Activated B cell treated with CpG ODN at 0.5 μM for 24 hours (primary cell): Measurements from ENCODE around the gene KIFC1. TPM values are rescaled to one million over a fixed set of nuclear protein-coding genes. Genes with fewer than 3 reads are reported as not detected.
"Not testable (repeated sequence)": the region's sequence is repeated elsewhere in the genome, so short reads cannot be mapped to it uniquely, and the experiment has no call there.

Experiments used
- ATAC-seq: fragments of 200-7000 bp; cut with Tn5 transposase; one replicate; pipeline ENCODE4 v1.10.0; 2021; ENCODE audit warnings: low read depth, mild to moderate bottlenecking, moderate library complexity
- CTCF ChIA-PET: fragments of 350-600 bp; sonication (Branson Sonifier 250); formaldehyde crosslinking; loops from one replicate; lab custom pipeline; 2021; ENCODE audit warnings: antibody characterized with exemption; lab: Charles Lee
- POLR2A ChIA-PET: fragments of 350-600 bp; sonication (Branson Sonifier 250); formaldehyde crosslinking; loops from one replicate; lab custom pipeline; 2021; ENCODE audit warnings: antibody characterized with exemption; lab: Charles Lee
- DNase-seq: peaks from one replicate; pipeline ENCODE4 v3.0.0; 2022
- H3K27ac Mint-ChIP-seq: one replicate; pipeline ENCODE4 v1.8.0; 2020; ENCODE audit warnings: mixed read lengths
- H3K27me3 Mint-ChIP-seq: one replicate; pipeline ENCODE4 v1.8.0; 2021; ENCODE audit warnings: mixed read lengths
- H3K36me3 Mint-ChIP-seq: one replicate; pipeline ENCODE4 v1.8.0; 2021; ENCODE audit warnings: low read depth, mixed read lengths
- H3K4me1 Mint-ChIP-seq: one replicate; pipeline ENCODE4 v1.8.0; 2021; ENCODE audit warnings: mixed read lengths
- H3K4me3 Mint-ChIP-seq: one replicate; pipeline ENCODE4 v1.8.0; 2020; ENCODE audit warnings: mild to moderate bottlenecking, mixed read lengths
- H3K9me3 Mint-ChIP-seq: one replicate; pipeline ENCODE4 v1.8.0; 2020; ENCODE audit warnings: mixed read lengths
- CTCF ChIP-seq: fragments of 200-600 bp; IDR thresholded peaks from one replicate; pipeline ENCODE4 v1.8.0; 2022; ENCODE audit warnings: antibody characterized with exemption, mild to moderate bottlenecking
- intact Hi-C: fragments of 100-400 bp; cut with micrococcal nuclease; formaldehyde crosslinking; loops from one replicate; pipeline ENCODE4 v1.15.1; 2024
- total RNA-seq: library from RNA; stranded (reverse); gene quantifications from 2 replicates; pipeline ENCODE4 v1.2.3, GENCODE V29; 2022

KIFC1 gene
- total RNA-seq, 1 donor from 2014 or later, result 2.2 TPM

- no peaks in the 10 kb centered on the region for H3K9me3 Mint-ChIP-seq
- H3K4me3 Mint-ChIP-seq, result no peak overlapping the region
- no peak overlapping the region for H3K27ac Mint-ChIP-seq
- no peak for DNase-seq
- no peaks in the 10 kb centered on the region for H3K27me3 Mint-ChIP-seq
- intact Hi-C loops, result no loop called here
- no peak for ATAC-seq
- CTCF ChIA-PET, result no interaction called here
- no peaks in the 10 kb centered on the region for H3K36me3 Mint-ChIP-seq
- TF ChIP-seq CTCF, result no peak
- peaks cover 29% of the 10 kb centered on the region for H3K4me1 Mint-ChIP-seq
- POLR2A ChIA-PET, result no interaction called here
These were observed 43.8 kb upstream of the KIFC1 start for GRCh38 chr6:33347816-33348215.

- CTCF ChIA-PET, H3K27me3 Mint-ChIP-seq, DNase-seq, H3K4me1 Mint-ChIP-seq, H3K9me3 Mint-ChIP-seq, H3K36me3 Mint-ChIP-seq, intact Hi-C loops, H3K27ac Mint-ChIP-seq, ATAC-seq, H3K4me3 Mint-ChIP-seq: not testable (repeated sequence)
- POLR2A ChIA-PET, result interaction anchor here (0.6 to 0.8 kb wide), 2 partner anchors 9 to 43 kb away, joined by 3 read pairs; no protein-coding TSS in a partner anchor
These were observed 35.8 kb upstream of the KIFC1 start for GRCh38 chr6:33355860-33356259.

GRCh38 chr6:33356295-33356694 lies 35.3 kb upstream of the KIFC1 start:
- ATAC-seq (no peak), DNase-seq (no peak)
- Mint-ChIP-seq H3K27ac (no peak overlapping the region), H3K4me3 (no peak overlapping the region), H3K27me3 (peaks cover 2% of the 10 kb centered on the region), H3K36me3 (no peaks in the 10 kb centered on the region), H3K4me1 (peaks cover 3% of the 10 kb centered on the region), H3K9me3 (no peaks in the 10 kb centered on the region)
- no peak for TF ChIP-seq CTCF
- ChIA-PET POLR2A (no interaction called here), CTCF (no interaction called here)
- intact Hi-C loops, result no loop called here

- H3K4me1 Mint-ChIP-seq, CTCF ChIA-PET, H3K4me3 Mint-ChIP-seq, H3K27me3 Mint-ChIP-seq, DNase-seq, H3K27ac Mint-ChIP-seq, intact Hi-C loops, H3K36me3 Mint-ChIP-seq, POLR2A ChIA-PET, ATAC-seq, H3K9me3 Mint-ChIP-seq: not testable (repeated sequence)
These were observed 34.3 kb upstream of the KIFC1 start for GRCh38 chr6:33357160-33357871.

- intact Hi-C loops, result no loop called here
- Mint-ChIP-seq H3K27me3 (peaks cover 2% of the 10 kb centered on the region), H3K4me1 (no peaks in the 10 kb centered on the region), H3K27ac (no peak overlapping the region), H3K4me3 (no peak overlapping the region), H3K9me3 (no peaks in the 10 kb centered on the region), H3K36me3 (no peaks in the 10 kb centered on the region)
- DNase-seq (no peak), ATAC-seq (no peak)
- POLR2A ChIA-PET, result no interaction called here
- CTCF ChIA-PET, result no interaction called here
- no peak for TF ChIP-seq CTCF
These were observed 32.3 kb upstream of the KIFC1 start for GRCh38 chr6:33359331-33359730.

GRCh38 chr6:33363486-33363885 lies 28.1 kb upstream of the KIFC1 start:
- POLR2A ChIA-PET, result interaction anchor here (1.3 kb wide), 1 partner anchor 64 kb away, joined by 3 read pairs; no protein-coding TSS in a partner anchor
- DNase-seq, intact Hi-C loops: not testable (repeated sequence)

GRCh38 chr6:33364475-33365205 lies 27.0 kb upstream of the KIFC1 start:
- H3K9me3 Mint-ChIP-seq, intact Hi-C loops, H3K4me1 Mint-ChIP-seq, H3K4me3 Mint-ChIP-seq, ATAC-seq, H3K36me3 Mint-ChIP-seq, H3K27ac Mint-ChIP-seq, CTCF ChIA-PET, H3K27me3 Mint-ChIP-seq, DNase-seq: not testable (repeated sequence)
- POLR2A ChIA-PET, result interaction anchor here (1.1 kb wide), 1 partner anchor 9 kb away, joined by 3 read pairs; no protein-coding TSS in a partner anchor

More at GRCh38 chr6:33363486-33363885, 28.1 kb upstream of the KIFC1 start:
- H3K4me1 Mint-ChIP-seq, H3K4me3 Mint-ChIP-seq, H3K27ac Mint-ChIP-seq, ATAC-seq, H3K27me3 Mint-ChIP-seq, H3K9me3 Mint-ChIP-seq, CTCF ChIA-PET, H3K36me3 Mint-ChIP-seq: not testable (repeated sequence)

- POLR2A ChIA-PET, result interaction anchor here (1.1 kb wide), 1 partner anchor 10 kb away, joined by 3 read pairs; no protein-coding TSS in a partner anchor
- CTCF ChIA-PET, H3K9me3 Mint-ChIP-seq, H3K27me3 Mint-ChIP-seq, H3K27ac Mint-ChIP-seq, H3K36me3 Mint-ChIP-seq, DNase-seq, H3K4me3 Mint-ChIP-seq, H3K4me1 Mint-ChIP-seq, intact Hi-C loops, ATAC-seq: not testable (repeated sequence)
These were observed 26.2 kb upstream of the KIFC1 start for GRCh38 chr6:33365206-33365971.
